Cardiac muscle cell (in vitro differentiated cells and primary cell): ENCODE data around the gene ATP13A2. TPM values are rescaled to one million over a fixed set of nuclear protein-coding genes. Genes with fewer than 3 reads are reported as not detected.

Source experiments
- DNase-seq, 2 donors: peaks; one replicate each; pipeline versions ENCODE4 v3.0.0 to v3.0.0-alpha.2; 2010 to 2017; ENCODE audit warnings: low read depth in 1 of 2, low spot score in 1 of 2
- H3K27ac ChIP-seq: fragments of 200-600 bp; sonication (generic); 2 replicates; pipeline ENCODE4 v1.5.1; 2016
- H3K27me3 ChIP-seq: fragments of 200-600 bp; sonication (generic); 2 replicates; pipeline ENCODE4 v1.6.0; 2016; ENCODE audit warnings: control low read depth
- H3K36me3 ChIP-seq: fragments of 200-600 bp; sonication (generic); 2 replicates; pipeline ENCODE4 v1.5.1; 2016; ENCODE audit warnings: control low read depth
- H3K4me1 ChIP-seq: fragments of 200-600 bp; sonication (generic); 2 replicates; pipeline ENCODE4 v1.8.1; 2017; ENCODE audit warnings: low read depth, mild to moderate bottlenecking, mixed run types
- H3K4me3 ChIP-seq: fragments of 200-600 bp; sonication (generic); 2 replicates; pipeline ENCODE4 v1.5.1; 2016; ENCODE audit warnings: mild to moderate bottlenecking
- H3K9me3 ChIP-seq: fragments of 200-600 bp; sonication (generic); 2 replicates; pipeline ENCODE4 v1.5.1; 2017; ENCODE audit warnings: low read depth, mild to moderate bottlenecking, control low read depth
- CTCF ChIP-seq: IDR thresholded peaks from 2 replicates; pipeline ENCODE4 v1.5.1; 2012; ENCODE audit warnings: low read depth, mild to moderate bottlenecking, low read length
- polyA plus RNA-seq: library from polyadenylated mRNA; unstranded; fragments of >200 nt; fragmentation: Nextera tagmentation; extraction: Ambion mirVana; gene quantifications from 2 replicates; pipeline ENCODE4 v1.2.1, GENCODE V29; 2016
- total RNA-seq: library from RNA; depleted of rRNA; stranded (reverse); fragments of >200 nt; gene quantifications from 2 replicates; pipeline ENCODE4 v1.2.3, GENCODE V29; 2016

ATP13A2 gene
- total RNA-seq (44.7 and 70.9 TPM in 2 replicates), polyA plus RNA-seq (55.1 and 76.8 TPM in 2 replicates)

- Histone ChIP-seq H3K4me3 (peak within 1 kb of the TSS; percentile 90), H3K4me1 (no peaks in the 10 kb centered on the region), H3K9me3 (no peaks in the 10 kb centered on the region), H3K27ac (no peak within 1 kb of the TSS), H3K27me3 (no peaks in the 10 kb centered on the region), H3K36me3 (no peaks in the 10 kb centered on the region)
- no peak for TF ChIP-seq CTCF
- peak; percentile 67 to 92 for DNase-seq
Measured at GRCh38 chr1:17011439-17012307, at the start of gene ATP13A2. Gene ATP13A2, minus strand, starts transcription at chr1:17011928. Its CDS starts 190 bp downstream, at chr1:17011738.

GRCh38 chr1:17061486-17061885 lies 49.8 kb upstream of the ATP13A2 start:
- Histone ChIP-seq H3K27me3 (no peaks in the 10 kb centered on the region), H3K27ac (no peak overlapping the region), H3K4me3 (no peak overlapping the region), H3K36me3 (no peaks in the 10 kb centered on the region), H3K9me3 (no peaks in the 10 kb centered on the region), H3K4me1 (no peaks in the 10 kb centered on the region)
- TF ChIP-seq CTCF: no peak
- DNase-seq: no peak

- Histone ChIP-seq H3K27ac (no peak overlapping the region), H3K4me3 (no peak overlapping the region), H3K27me3 (no peaks in the 10 kb centered on the region), H3K9me3 (no peaks in the 10 kb centered on the region), H3K4me1 (no peaks in the 10 kb centered on the region), H3K36me3 (no peaks in the 10 kb centered on the region)
- DNase-seq: peak in 1 of 2 donors; percentile 33
- no peak for TF ChIP-seq CTCF
Measured at GRCh38 chr1:17060306-17060749, 48.6 kb upstream of the ATP13A2 start.

- H3K4me3 ChIP-seq: no peak overlapping the region
- DNase-seq: peak; percentile 83 to 84
- H3K36me3 ChIP-seq: no peaks in the 10 kb centered on the region
- H3K27ac ChIP-seq: no peak overlapping the region
- H3K9me3 ChIP-seq: no peaks in the 10 kb centered on the region
- H3K4me1 ChIP-seq: no peaks in the 10 kb centered on the region
- peak; percentile 91 for TF ChIP-seq CTCF
- H3K27me3 ChIP-seq: no peaks in the 10 kb centered on the region
Measured at GRCh38 chr1:17059391-17060305, 47.9 kb upstream of the ATP13A2 start.

- Histone ChIP-seq H3K4me3 (no peak overlapping the region), H3K27ac (no peak overlapping the region), H3K27me3 (no peaks in the 10 kb centered on the region), H3K4me1 (peaks cover 7% of the 10 kb centered on the region), H3K9me3 (no peaks in the 10 kb centered on the region), H3K36me3 (no peaks in the 10 kb centered on the region)
- DNase-seq: no peak
- no peak for TF ChIP-seq CTCF
Measured at GRCh38 chr1:17056551-17056950, 44.8 kb upstream of the ATP13A2 start.
